Thyroid gland (tissue), 4 donors: Measurements from ENCODE around the gene TBATA. TPM values are rescaled to one million over a fixed set of nuclear protein-coding genes. Genes with fewer than 3 reads are reported as not detected.
A peak's percentile ranks its signal among the peaks of the same experiment; 100 is the strongest.

ENCODE experiments used
- DNase-seq, 2 donors: peaks; one replicate each; pipeline ENCODE4 v3.0.0-alpha.2; 2019
- H3K27ac ChIP-seq, 3 donors: fragments of 200-600 bp; sonication (generic); 1 replicate in 2 of 3; 2 replicates in 1 of 3; pipeline ENCODE4 v1.5.1; 2016 to 2019; ENCODE audit warnings: mild to moderate bottlenecking in 1 of 3, moderate library complexity in 1 of 3
- H3K27me3 ChIP-seq: fragments of 200-600 bp; sonication (generic); one replicate; pipeline ENCODE4 v1.5.1; 2019
- H3K36me3 ChIP-seq, 2 donors: fragments of 200-600 bp; sonication (generic); one replicate each; pipeline ENCODE4 v1.5.1; 2016 to 2019
- H3K4me1 ChIP-seq, 2 donors: fragments of 200-600 bp; sonication (generic); one replicate each; pipeline ENCODE4 v1.5.1; 2017 to 2019
- H3K4me3 ChIP-seq, 3 donors: fragments of 200-600 bp; sonication (generic); replicated peaks in 1 of 3; 1 replicate in 2 of 3; 2 replicates in 1 of 3; pipeline ENCODE4 v1.5.1; 2016; ENCODE audit warnings: mild to moderate bottlenecking in 1 of 3
- H3K9me3 ChIP-seq: fragments of 200-600 bp; sonication (generic); one replicate; pipeline ENCODE4 v1.5.1; 2017
- CTCF ChIP-seq, 6 experiments: fragments of 200-600 bp in 3 of 6; fragments of 450-650 bp in 3 of 6; sonication (generic) in 3 of 6; IDR thresholded peaks; one replicate each; pipeline ENCODE4 v1.5.1; 2016 to 2019; ENCODE audit warnings: antibody characterized with exemption in 6 of 6, mild to moderate bottlenecking in 2 of 6, inconsistent platforms in 1 of 6, moderate library complexity in 1 of 6
- POLR2A ChIP-seq, 2 donors: fragments of 450-650 bp; IDR thresholded peaks; one replicate each; pipeline ENCODE4 v1.6.1; 2017; ENCODE audit warnings: antibody characterized with exemption in 2 of 2, mild to moderate bottlenecking in 2 of 2, moderate library complexity in 1 of 2
- WGBS, 2 donors: methylation state at CpG; one replicate each; pipeline ENCODE4 v1.1.5; 2017; 5-methylcytosine and 5-hydroxymethylcytosine counted together
- intact Hi-C: fragments of 100-400 bp; cut with DNase I; formaldehyde crosslinking; loops from one replicate; pipeline ENCODE4 v1.15.1; 2023
- total RNA-seq, 4 donors: library from RNA; depleted of rRNA; stranded (reverse); fragments of >200 nt; gene quantifications; one replicate each; pipeline ENCODE4 v1.2.3, GENCODE V29; 2016

The TBATA gene
- not detected for total RNA-seq

- H3K27ac ChIP-seq = no peak within 1 kb of the TSS
- DNase-seq = no peak
- H3K4me3 ChIP-seq = no peak within 1 kb of the TSS
- H3K27me3 ChIP-seq = no peaks in the 10 kb centered on the region
- H3K4me1 ChIP-seq = no peaks in the 10 kb centered on the region
- WGBS, 2 donors = 60 to 94% methylated on average over 4 of the region's 4 CpGs
- TF ChIP-seq POLR2A (IDR thresholded peaks at IDR 0.05) (no peak), CTCF (IDR thresholded peaks at IDR 0.05) (no peak)
- no peaks in the 10 kb centered on the region for H3K36me3 ChIP-seq
- no peaks in the 10 kb centered on the region for H3K9me3 ChIP-seq
- intact Hi-C loops = no loop called here
These were observed at the start of gene TBATA for GRCh38 chr10:70785190-70785589. Gene TBATA, minus strand, starts transcription at chr10:70785377. Its CDS starts 1,998 bp downstream, at chr10:70783379.

GRCh38 chr10:70834441-70835151, 49.4 kb upstream of the TBATA start:
- DNase-seq = no peak
- no peaks in the 10 kb centered on the region for H3K36me3 ChIP-seq
- intact Hi-C loops = no loop called here
- TF ChIP-seq CTCF (IDR thresholded peaks at IDR 0.05) (no peak), POLR2A (IDR thresholded peaks at IDR 0.05) (no peak)
- no peak overlapping the region for H3K27ac ChIP-seq
- H3K4me3 ChIP-seq = no peak overlapping the region
- no peaks in the 10 kb centered on the region for H3K9me3 ChIP-seq
- peaks cover 21 to 27% of the 10 kb centered on the region in 2 donors for H3K4me1 ChIP-seq
- H3K27me3 ChIP-seq = no peaks in the 10 kb centered on the region
- WGBS, 2 donors = 84 to 96% methylated on average over 7 of the region's 7 CpGs

- Histone ChIP-seq H3K9me3 (no peaks in the 10 kb centered on the region), H3K27me3 (no peaks in the 10 kb centered on the region), H3K36me3 (no peaks in the 10 kb centered on the region), H3K27ac (no peak overlapping the region), H3K4me3 (no peak overlapping the region), H3K4me1 (peaks cover 21 to 27% of the 10 kb centered on the region in 2 donors)
- 93 to 96% methylated on average over 5 of the region's 5 CpGs for WGBS, 2 donors
- TF ChIP-seq CTCF (IDR thresholded peaks at IDR 0.05) = no peak
- no peak for TF ChIP-seq POLR2A (IDR thresholded peaks at IDR 0.05)
- intact Hi-C loops = no loop called here
- no peak for DNase-seq
These were observed 48.8 kb upstream of the TBATA start for GRCh38 chr10:70834021-70834420.

GRCh38 chr10:70833601-70834000, 48.4 kb upstream of the TBATA start:
- no peak for DNase-seq
- peaks cover 21 to 27% of the 10 kb centered on the region in 2 donors for H3K4me1 ChIP-seq
- no peaks in the 10 kb centered on the region for H3K36me3 ChIP-seq
- H3K4me3 ChIP-seq = no peak overlapping the region
- no peaks in the 10 kb centered on the region for H3K27me3 ChIP-seq
- no peaks in the 10 kb centered on the region for H3K9me3 ChIP-seq
- 95 to 99% methylated on average over 2 of the region's 2 CpGs for WGBS, 2 donors
- TF ChIP-seq CTCF (IDR thresholded peaks at IDR 0.05) = no peak
- intact Hi-C loops = no loop called here
- peak overlapping the region in 2 of 3 donors; percentile 16 to 22 for H3K27ac ChIP-seq

- no peak for DNase-seq
- Histone ChIP-seq H3K27ac (peak overlapping the region; percentile 16 to 22 (median 22)), H3K4me1 (peaks cover 21 to 27% of the 10 kb centered on the region in 2 donors), H3K4me3 (no peak overlapping the region), H3K9me3 (no peaks in the 10 kb centered on the region), H3K27me3 (no peaks in the 10 kb centered on the region), H3K36me3 (no peaks in the 10 kb centered on the region)
- intact Hi-C loops = no loop called here
- WGBS, 2 donors = 30 to 36% methylated on average over 3 of the region's 3 CpGs
- no peak for TF ChIP-seq POLR2A (IDR thresholded peaks at IDR 0.05)
- no peak for TF ChIP-seq CTCF (IDR thresholded peaks at IDR 0.05)
These were observed 47.8 kb upstream of the TBATA start for GRCh38 chr10:70832852-70833528.
